ENCODE results near the gene CBX2. TPM values are rescaled to one million over a fixed set of nuclear protein-coding genes. Genes with fewer than 3 reads are reported as not detected.

CBX2 gene
- polyA plus RNA-seq, 1 of the 3 experiments (the other 2 are of a cell fraction) = 22.4 TPM

DNA sequence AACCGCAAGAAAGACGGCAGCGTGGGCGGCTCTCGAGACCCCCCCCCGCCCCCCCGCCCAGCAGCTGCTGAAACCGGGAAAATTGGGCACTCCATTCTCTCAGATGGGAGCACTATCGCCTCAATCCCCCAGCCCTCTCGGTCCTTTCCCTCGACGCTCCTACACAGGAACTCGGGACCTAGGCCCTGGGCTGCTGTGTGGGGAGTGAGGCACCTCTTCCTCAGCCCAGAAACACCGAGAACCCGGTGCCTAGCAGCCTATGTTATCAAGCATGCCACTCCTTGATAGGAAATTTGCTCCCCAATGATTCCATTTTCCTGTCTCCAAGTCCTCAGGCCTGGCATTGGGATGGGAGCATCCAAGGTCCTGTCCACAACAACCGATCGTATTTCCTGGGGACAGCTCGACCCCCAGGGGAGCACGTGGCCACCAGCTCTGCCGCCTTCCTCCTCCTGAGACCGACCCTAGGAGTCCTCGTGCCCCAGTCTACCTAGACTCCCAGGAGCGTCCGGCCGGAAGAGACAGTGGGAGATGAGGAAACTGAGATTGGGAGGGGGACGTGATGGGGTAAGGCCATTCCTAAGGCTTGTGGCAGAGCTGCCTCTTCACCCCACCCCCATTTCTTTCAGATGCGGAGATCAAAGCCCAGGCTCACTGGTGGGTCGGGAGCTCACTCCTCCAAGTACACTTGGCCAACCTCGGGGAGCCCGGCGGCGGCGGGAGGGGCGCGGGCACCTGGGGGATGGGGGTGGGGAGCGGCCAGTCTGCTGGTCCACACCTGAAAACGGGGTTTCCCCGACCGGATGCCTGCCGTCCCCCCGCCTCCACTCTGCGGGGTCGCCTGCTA, 36.4 kb downstream of the CBX2 start:
- H3K9me3 ChIP-seq = no peaks in the 10 kb centered on the region
- POLR2A ChIA-PET = interaction anchor here (0.8 to 6.3 kb wide), 5 partner anchors 16 to 77 kb away, joined by 3 to 93 read pairs (median 4); partner anchors contain the start of genes CBX4 and CBX8

More for the DNA sequence above, 36.4 kb downstream of the CBX2 start:
- peaks cover 19% of the 10 kb centered on the region for H3F3A ChIP-seq (replicated peaks; ENCODE audit: insufficient read depth)
- H2AFZ ChIP-seq (ENCODE audit: low read depth) = no peak overlapping the region; the same call in 1 of the 2 replicates
- H3K9me2 ChIP-seq = no peaks in the 10 kb centered on the region
- no peaks in the 10 kb centered on the region for H3K79me2 ChIP-seq (ENCODE audit: insufficient read depth)
- H3K36me3 ChIP-seq (replicated peaks in 1 of 2; ENCODE audit: control insufficient read depth in 1 of 2, insufficient read depth in 2 of 2, low read length in 1 of 2) = no peaks in the 10 kb centered on the region
- TF ChIP-seq, protein P1, sequence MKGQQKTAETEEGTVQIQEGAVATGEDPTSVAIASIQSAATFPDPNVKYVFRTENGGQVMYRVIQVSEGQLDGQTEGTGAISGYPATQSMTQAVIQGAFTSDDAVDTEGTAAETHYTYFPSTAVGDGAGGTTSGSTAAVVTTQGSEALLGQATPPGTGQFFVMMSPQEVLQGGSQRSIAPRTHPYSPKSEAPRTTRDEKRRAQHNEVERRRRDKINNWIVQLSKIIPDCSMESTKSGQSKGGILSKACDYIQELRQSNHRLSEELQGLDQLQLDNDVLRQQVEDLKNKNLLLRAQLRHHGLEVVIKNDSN (IDR thresholded peaks at IDR 0.05; ENCODE audit: borderline replicate concordance, low read depth) = no peak
- TF ChIP-seq MXI1 (IDR thresholded peaks at IDR 0.05; ENCODE audit: low read depth, low read length) = no peak
- no peak for TF ChIP-seq IRF3 (IDR thresholded peaks at IDR 0.05; ENCODE audit: low read depth, low read length)
- no peak for TF ChIP-seq ZBTB33 (IDR thresholded peaks at IDR 0.05; ENCODE audit: borderline replicate concordance, low read depth)
- TF ChIP-seq ELF1 (IDR thresholded peaks at IDR 0.05) = no peak
- TF ChIP-seq SMC3 (IDR thresholded peaks at IDR 0.05; ENCODE audit: low read depth, low read length) = no peak
- CTCF ChIA-PET = interaction anchor here (1.0 to 14.7 kb wide), 8 partner anchors 17 to 163 kb away, joined by 3 to 274 read pairs (median 62); partner anchors contain the start of genes CBX2, CBX4 and CBX8
- no peak overlapping the region; a peak in 1 of 4 replicates for H3K4me3 ChIP-seq (ENCODE audit: low read depth in 2 of 2, low read length in 1 of 2)
- H3K27me3 ChIP-seq (ENCODE audit: insufficient read depth) = 0 out of 2 replicates have a peak, but pooled peaks cover 6% of the 10 kb centered on the region
- H3K9ac ChIP-seq = no peak overlapping the region
- H4K20me1 ChIP-seq (ENCODE audit: insufficient read depth) = no peaks in the 10 kb centered on the region
- DNase-seq = no peak
- H3K4me2 ChIP-seq = peak overlapping the region; percentile 55; the same call in 1 of the 2 replicates
- peak overlapping the region in 1 of 2 experiments; percentile 90; a peak in 2 of 4 replicates for H3K27ac ChIP-seq (ENCODE audit: low read depth in 2 of 2, low read length in 1 of 2)
- peaks cover 15 to 35% of the 10 kb centered on the region in 2 experiments for H3K4me1 ChIP-seq (ENCODE audit: control insufficient read depth in 1 of 2, insufficient read depth in 2 of 2, low read depth in 1 of 2, low read length in 1 of 2)
- 90% methylated on average over 35 of the region's 43 CpGs for WGBS (ENCODE audit: low lambda C conversion rate)

Data from SK-N-SH (cell line).